Body of pancreas (tissue), 4 donors: ENCODE results near the gene FYCO1. TPM values are rescaled to one million over a fixed set of nuclear protein-coding genes. Genes with fewer than 3 reads are reported as not detected.

ENCODE experiments used
- ATAC-seq: fragments of 150-250 bp; one replicate; pipeline ENCODE4 v1.9.1; 2016
- DNase-seq, 4 donors: peaks; one replicate each; pipeline ENCODE4 v3.0.0-alpha.2; 2019
- H3K27ac ChIP-seq, 4 donors: fragments of 200-600 bp; sonication (generic); 1 replicate in 3 of 4; 2 replicates in 1 of 4; pipeline versions ENCODE4 v1.5.1 to v1.6.1; 2016 to 2019; ENCODE audit warnings: mild to moderate bottlenecking in 1 of 4, mixed read lengths in 1 of 4, moderate library complexity in 1 of 4
- H3K27me3 ChIP-seq, 2 donors: fragments of 200-600 bp; sonication (generic); one replicate each; pipeline ENCODE4 v1.6.0; 2016; ENCODE audit warnings: mild to moderate bottlenecking in 1 of 2
- H3K36me3 ChIP-seq, 2 donors: fragments of 200-600 bp; sonication (generic); replicated peaks in 1 of 2; 2 replicates each; pipeline ENCODE4 v1.5.1; 2016; ENCODE audit warnings: low read depth in 2 of 2; ENCODE audit not compliant: insufficient read depth in 1 of 2
- H3K4me1 ChIP-seq: fragments of 200-600 bp; sonication (generic); one replicate; pipeline ENCODE4 v1.6.0; 2016
- H3K4me3 ChIP-seq, 2 donors: fragments of 200-600 bp; sonication (generic); 1 replicate in 1 of 2; 2 replicates in 1 of 2; pipeline ENCODE4 v1.5.1; 2016 to 2019
- H3K9me3 ChIP-seq, 3 donors: fragments of 200-600 bp; sonication (generic); 1 replicate in 2 of 3; 2 replicates in 1 of 3; pipeline ENCODE4 v1.5.1; 2016
- CTCF ChIP-seq, 7 experiments: fragments of 450-650 bp in 4 of 7; fragments of 200-600 bp in 3 of 7; sonication (generic) in 3 of 7; IDR thresholded peaks; one replicate each; pipeline ENCODE4 v1.5.1; 2016 to 2019; ENCODE audit warnings: antibody characterized with exemption in 7 of 7
- POLR2A ChIP-seq, 3 donors: fragments of 450-650 bp; IDR thresholded peaks; one replicate each; pipeline ENCODE4 v1.6.1; 2016; ENCODE audit warnings: antibody characterized with exemption in 3 of 3, mild to moderate bottlenecking in 2 of 3
- WGBS, 2 donors: methylation state at CpG; one replicate each; pipeline ENCODE4 v1.1.5; 2017; 5-methylcytosine and 5-hydroxymethylcytosine counted together
- intact Hi-C: fragments of 100-400 bp; cut with DNase I; formaldehyde crosslinking; loops from one replicate; pipeline ENCODE4 v1.15.1; 2023
- total RNA-seq, 2 donors: library from RNA; depleted of rRNA; stranded (reverse); fragments of >200 nt; gene quantifications; one replicate each; pipeline ENCODE4 v1.1.0, GENCODE V29; 2016

The FYCO1 gene
- total RNA-seq, 2 donors from 2014 or later: 20.0 to 25.4 TPM

- DNase-seq (no peak), ATAC-seq (no peak)
- TF ChIP-seq CTCF (IDR thresholded peaks at IDR 0.05): no peak
- TF ChIP-seq POLR2A (IDR thresholded peaks at IDR 0.05): no peak
- no peak overlapping the region for H3K4me3 ChIP-seq
- no peak overlapping the region for H3K27ac ChIP-seq
- intact Hi-C loops: no loop called here
- no peaks in the 10 kb centered on the region for H3K27me3 ChIP-seq
- H3K9me3 ChIP-seq: no peaks in the 10 kb centered on the region
- no peaks in the 10 kb centered on the region for H3K36me3 ChIP-seq
- WGBS, 2 donors: 83 to 84% methylated on average over 5 of the region's 5 CpGs
- no peaks in the 10 kb centered on the region for H3K4me1 ChIP-seq
These were observed 120.8 kb downstream of the FYCO1 start for GRCh38 chr3:45874677-45875346.

DNA sequence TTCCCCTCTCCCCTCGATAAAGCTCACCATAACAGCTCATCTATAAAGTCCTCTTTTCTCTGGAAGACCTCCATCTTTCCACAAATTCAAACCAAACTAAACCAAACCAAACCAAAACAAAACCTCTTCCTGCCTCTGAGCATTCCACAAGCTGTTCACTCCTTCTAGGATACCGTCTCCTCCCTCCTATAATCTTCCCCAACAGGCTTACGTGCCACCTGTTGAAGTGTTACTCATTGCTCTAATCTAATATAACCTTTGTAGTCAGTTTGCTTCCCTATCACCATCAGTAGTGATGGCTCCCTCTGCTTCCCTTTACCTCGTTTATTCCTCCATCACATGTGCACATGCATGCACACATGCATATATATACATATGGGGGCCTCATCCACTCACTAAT lies 122.0 kb downstream of the FYCO1 start:
- 83 to 91% methylated on average over 4 of the region's 4 CpGs for WGBS, 2 donors
- Histone ChIP-seq H3K27me3 (no peaks in the 10 kb centered on the region), H3K4me3 (no peak overlapping the region), H3K36me3 (no peaks in the 10 kb centered on the region), H3K9me3 (no peaks in the 10 kb centered on the region), H3K27ac (no peak overlapping the region), H3K4me1 (no peaks in the 10 kb centered on the region)
- intact Hi-C loops: no loop called here
- no peak for DNase-seq
- TF ChIP-seq POLR2A (IDR thresholded peaks at IDR 0.05) (no peak), CTCF (IDR thresholded peaks at IDR 0.05) (no peak)
- ATAC-seq: no peak

GRCh38 chr3:45873036-45873435 lies 122.6 kb downstream of the FYCO1 start:
- no peak for TF ChIP-seq POLR2A (IDR thresholded peaks at IDR 0.05)
- Histone ChIP-seq H3K27me3 (no peaks in the 10 kb centered on the region), H3K9me3 (no peaks in the 10 kb centered on the region), H3K36me3 (no peaks in the 10 kb centered on the region), H3K4me1 (no peaks in the 10 kb centered on the region), H3K27ac (no peak overlapping the region), H3K4me3 (no peak overlapping the region)
- DNase-seq: no peak
- no peak for ATAC-seq
- intact Hi-C loops: no loop called here

DNA sequence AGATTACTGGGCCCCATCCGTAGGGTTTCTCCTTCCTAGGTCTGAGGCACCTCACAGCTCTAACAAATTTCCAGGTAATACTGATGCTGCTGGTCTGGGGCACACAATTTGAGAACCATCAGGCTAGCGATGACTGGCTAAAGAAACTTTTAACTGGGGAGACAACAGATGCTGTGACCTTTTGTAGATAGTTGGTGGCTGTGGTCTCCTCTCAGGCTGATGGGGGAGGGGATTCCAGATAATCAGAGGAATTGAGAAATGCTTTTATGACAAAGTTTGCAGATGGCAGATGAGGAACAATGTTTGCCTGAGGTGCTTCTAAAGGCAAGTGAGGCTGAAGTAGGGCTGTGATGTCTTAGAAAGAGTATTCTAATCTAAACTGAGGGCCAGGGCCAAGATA lies 123.1 kb downstream of the FYCO1 start:
- DNase-seq (no peak), ATAC-seq (no peak)
- H3K9me3 ChIP-seq: no peaks in the 10 kb centered on the region
- intact Hi-C loops: no loop called here
- WGBS, 2 donors: 68 to 77% methylated on average over 2 of the region's 2 CpGs
- H3K27me3 ChIP-seq: no peaks in the 10 kb centered on the region
- TF ChIP-seq CTCF (IDR thresholded peaks at IDR 0.05): no peak
- H3K27ac ChIP-seq: no peak overlapping the region
- no peaks in the 10 kb centered on the region for H3K4me1 ChIP-seq
- no peaks in the 10 kb centered on the region for H3K36me3 ChIP-seq
- no peak overlapping the region for H3K4me3 ChIP-seq

GRCh38 chr3:45871780-45872179 lies 123.8 kb downstream of the FYCO1 start:
- Histone ChIP-seq H3K27ac (no peak overlapping the region), H3K36me3 (no peaks in the 10 kb centered on the region), H3K27me3 (no peaks in the 10 kb centered on the region), H3K9me3 (no peaks in the 10 kb centered on the region), H3K4me3 (no peak overlapping the region), H3K4me1 (no peaks in the 10 kb centered on the region)
- 82 to 92% methylated on average over 6 of the region's 6 CpGs for WGBS, 2 donors
- no peak for TF ChIP-seq POLR2A (IDR thresholded peaks at IDR 0.05)
- intact Hi-C loops: no loop called here
- no peak for ATAC-seq
- no peak for DNase-seq

GRCh38 chr3:45870099-45870498 lies 125.5 kb downstream of the FYCO1 start:
- Histone ChIP-seq H3K4me1 (no peaks in the 10 kb centered on the region), H3K36me3 (no peaks in the 10 kb centered on the region), H3K27me3 (no peaks in the 10 kb centered on the region), H3K27ac (no peak overlapping the region), H3K4me3 (no peak overlapping the region), H3K9me3 (no peaks in the 10 kb centered on the region)
- TF ChIP-seq POLR2A (IDR thresholded peaks at IDR 0.05) (no peak), CTCF (IDR thresholded peaks at IDR 0.05) (no peak)
- ATAC-seq (no peak), DNase-seq (no peak)
- WGBS, 2 donors: 74 to 78% methylated on average over 4 of the region's 4 CpGs
- intact Hi-C loops: no loop called here
